ENCODE measurements around the gene ZNF598. TPM values are rescaled to one million over a fixed set of nuclear protein-coding genes. Genes with fewer than 3 reads are reported as not detected.
A peak's percentile ranks its signal among the peaks of the same experiment; 100 is the strongest.

Gene ZNF598
- total and polyA plus RNA-seq, 4 donors = 2.7 to 28.4 (median 16.2) TPM

DNA sequence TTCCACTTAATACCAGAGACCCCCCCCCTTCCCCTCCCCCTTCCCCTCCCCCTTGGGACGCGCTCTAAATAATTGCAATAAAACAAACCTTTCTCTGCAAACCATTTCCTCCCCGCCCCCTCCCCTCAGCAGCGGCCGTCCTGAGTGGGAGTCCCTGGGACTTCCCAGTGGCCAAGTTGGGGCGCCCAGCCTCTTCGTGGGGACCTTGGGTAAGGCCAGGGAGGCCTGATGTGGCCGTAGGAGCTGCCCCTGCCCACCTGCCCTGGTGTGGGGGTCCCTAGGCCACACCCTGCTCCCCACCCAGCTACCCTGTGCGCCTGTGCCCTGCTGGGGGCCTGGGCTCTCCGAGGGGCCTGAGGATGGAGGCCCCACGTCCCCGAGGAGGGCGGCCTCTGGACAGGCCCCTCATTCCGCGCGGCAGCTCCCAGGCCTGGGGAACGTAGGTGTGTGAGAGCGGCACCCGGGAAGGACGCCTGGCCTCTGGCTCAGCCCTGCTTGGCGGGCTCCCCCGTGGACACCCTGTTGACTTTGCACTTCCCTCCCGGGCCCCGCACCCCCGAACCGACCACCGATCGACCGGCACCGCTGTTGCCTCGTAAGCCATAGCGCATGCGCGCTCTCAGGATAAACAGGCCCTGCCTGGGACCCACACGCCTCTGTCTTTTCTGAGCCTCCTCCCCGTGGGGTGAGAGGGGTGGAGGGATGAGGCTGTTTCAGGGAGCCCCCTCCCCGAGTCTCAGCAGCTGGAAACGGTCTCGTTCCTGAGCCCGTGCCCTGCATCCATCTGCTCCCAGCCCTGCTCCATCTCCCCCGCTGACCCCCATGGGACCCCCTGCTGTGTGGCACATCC, 29.0 kb upstream of the ZNF598 start:
- WGBS = 20% methylated on average over 41 of the region's 41 CpGs
- DNase-seq (ENCODE audit: low spot score) = no peak
- Histone ChIP-seq H3K4me1 (ENCODE audit: control insufficient read depth in 4 of 4, insufficient read depth in 4 of 4, low read length in 3 of 4) (peaks cover 30 to 85% (median 58%) of the 10 kb centered on the region in 4 donors), H3K9ac (ENCODE audit: low read depth in 1 of 2, low read length in 2 of 2) (peak overlapping the region in 1 of 2 donors; percentile 14), H3K27ac (ENCODE audit: low read depth in 1 of 2, low read length in 2 of 2) (peak overlapping the region; percentile 95 to 98), H3K27me3 (ENCODE audit: control insufficient read depth in 4 of 4, insufficient read depth in 4 of 4, low read length in 3 of 4) (no peaks in the 10 kb centered on the region), H3K4me3 (ENCODE audit: low read depth in 1 of 3, low read length in 3 of 3) (peak overlapping the region; percentile 21 to 82 (median 69)), H3K36me3 (ENCODE audit: control insufficient read depth in 4 of 4, insufficient read depth in 3 of 4, low read depth in 1 of 4, low read length in 3 of 4) (peaks cover 0 to 2% (median 0%) of the 10 kb centered on the region in 4 donors), H3K9me3 (ENCODE audit: control insufficient read depth in 4 of 4, low read length in 3 of 4) (no peaks in the 10 kb centered on the region)
- TF ChIP-seq RXRA (IDR thresholded peaks at IDR 0.05) (no peak), JUND (IDR thresholded peaks at IDR 0.05) (no peak), GABPA (IDR thresholded peaks at IDR 0.05 in 1 of 2, conservative IDR thresholded peaks at IDR 0.05 in 1 of 2) (no peak), YY1 (IDR thresholded peaks at IDR 0.05) (no peak), SP1 (IDR thresholded peaks at IDR 0.05) (no peak), HNF4G (IDR thresholded peaks at IDR 0.05) (no peak)
- TF ChIP-seq, protein P1, sequence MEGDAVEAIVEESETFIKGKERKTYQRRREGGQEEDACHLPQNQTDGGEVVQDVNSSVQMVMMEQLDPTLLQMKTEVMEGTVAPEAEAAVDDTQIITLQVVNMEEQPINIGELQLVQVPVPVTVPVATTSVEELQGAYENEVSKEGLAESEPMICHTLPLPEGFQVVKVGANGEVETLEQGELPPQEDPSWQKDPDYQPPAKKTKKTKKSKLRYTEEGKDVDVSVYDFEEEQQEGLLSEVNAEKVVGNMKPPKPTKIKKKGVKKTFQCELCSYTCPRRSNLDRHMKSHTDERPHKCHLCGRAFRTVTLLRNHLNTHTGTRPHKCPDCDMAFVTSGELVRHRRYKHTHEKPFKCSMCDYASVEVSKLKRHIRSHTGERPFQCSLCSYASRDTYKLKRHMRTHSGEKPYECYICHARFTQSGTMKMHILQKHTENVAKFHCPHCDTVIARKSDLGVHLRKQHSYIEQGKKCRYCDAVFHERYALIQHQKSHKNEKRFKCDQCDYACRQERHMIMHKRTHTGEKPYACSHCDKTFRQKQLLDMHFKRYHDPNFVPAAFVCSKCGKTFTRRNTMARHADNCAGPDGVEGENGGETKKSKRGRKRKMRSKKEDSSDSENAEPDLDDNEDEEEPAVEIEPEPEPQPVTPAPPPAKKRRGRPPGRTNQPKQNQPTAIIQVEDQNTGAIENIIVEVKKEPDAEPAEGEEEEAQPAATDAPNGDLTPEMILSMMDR (IDR thresholded peaks at IDR 0.05; ENCODE audit: low read depth, low read length, missing input control) = no peak
- TF ChIP-seq, protein P2, sequence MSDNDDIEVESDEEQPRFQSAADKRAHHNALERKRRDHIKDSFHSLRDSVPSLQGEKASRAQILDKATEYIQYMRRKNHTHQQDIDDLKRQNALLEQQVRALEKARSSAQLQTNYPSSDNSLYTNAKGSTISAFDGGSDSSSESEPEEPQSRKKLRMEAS (IDR thresholded peaks at IDR 0.05) = no peak

DNA sequence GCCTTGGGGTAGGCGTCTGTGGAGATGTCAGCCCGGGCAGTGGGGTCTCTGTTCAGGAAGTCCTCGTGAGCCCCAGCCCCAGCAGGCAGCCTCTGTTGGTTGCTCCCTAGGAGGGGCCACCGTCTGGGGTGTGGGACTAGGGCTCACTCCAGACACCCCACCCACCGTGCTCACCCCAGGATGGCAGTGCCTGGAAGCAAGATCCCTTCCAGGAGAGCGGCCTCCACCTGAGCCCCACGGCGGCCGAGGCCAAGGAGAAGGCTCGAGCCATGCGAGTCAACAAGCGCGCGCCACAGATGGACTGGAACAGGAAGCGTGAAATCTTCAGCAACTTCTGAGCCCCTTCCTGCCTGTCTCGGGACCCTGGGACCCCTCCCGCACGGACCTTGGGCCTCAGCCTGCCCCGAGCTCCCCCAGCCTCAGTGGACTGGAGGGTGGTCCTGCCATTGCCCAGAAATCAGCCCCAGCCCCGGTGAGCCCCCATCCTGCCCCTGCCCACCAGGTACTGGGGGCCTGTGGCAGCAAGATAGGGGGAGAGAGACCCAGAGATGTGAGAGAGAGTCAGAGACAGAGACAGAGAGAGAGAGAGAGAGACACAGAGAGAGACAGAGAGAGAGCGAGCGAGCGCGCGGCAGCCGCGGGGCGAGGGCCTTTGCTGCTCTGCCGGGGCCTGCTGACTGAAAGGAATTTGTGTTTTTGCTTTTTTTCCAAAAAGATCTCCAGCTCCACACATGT, 28.2 kb upstream of the ZNF598 start:
- Histone ChIP-seq H3K27ac (ENCODE audit: low read depth in 1 of 2, low read length in 2 of 2) (peak overlapping the region; percentile 91 to 98), H3K27me3 (ENCODE audit: control insufficient read depth in 4 of 4, insufficient read depth in 4 of 4, low read length in 3 of 4) (no peaks in the 10 kb centered on the region), H3K9ac (ENCODE audit: low read depth in 1 of 2, low read length in 2 of 2) (peak overlapping the region; percentile 4 to 72), H3K9me3 (ENCODE audit: control insufficient read depth in 4 of 4, low read length in 3 of 4) (no peaks in the 10 kb centered on the region), H3K36me3 (ENCODE audit: control insufficient read depth in 4 of 4, insufficient read depth in 3 of 4, low read depth in 1 of 4, low read length in 3 of 4) (peaks cover 0 to 2% (median 0%) of the 10 kb centered on the region in 4 donors), H3K4me3 (ENCODE audit: low read depth in 1 of 3, low read length in 3 of 3) (peak overlapping the region; percentile 48 to 82 (median 69)), H3K4me1 (ENCODE audit: control insufficient read depth in 4 of 4, insufficient read depth in 4 of 4, low read length in 3 of 4) (peaks cover 32 to 84% (median 59%) of the 10 kb centered on the region in 4 donors)
- 35% methylated on average over 29 of the region's 29 CpGs for WGBS
- TF ChIP-seq, protein P1 (IDR thresholded peaks at IDR 0.05; ENCODE audit: low read depth, low read length, missing input control) = no peak
- TF ChIP-seq, protein P3, sequence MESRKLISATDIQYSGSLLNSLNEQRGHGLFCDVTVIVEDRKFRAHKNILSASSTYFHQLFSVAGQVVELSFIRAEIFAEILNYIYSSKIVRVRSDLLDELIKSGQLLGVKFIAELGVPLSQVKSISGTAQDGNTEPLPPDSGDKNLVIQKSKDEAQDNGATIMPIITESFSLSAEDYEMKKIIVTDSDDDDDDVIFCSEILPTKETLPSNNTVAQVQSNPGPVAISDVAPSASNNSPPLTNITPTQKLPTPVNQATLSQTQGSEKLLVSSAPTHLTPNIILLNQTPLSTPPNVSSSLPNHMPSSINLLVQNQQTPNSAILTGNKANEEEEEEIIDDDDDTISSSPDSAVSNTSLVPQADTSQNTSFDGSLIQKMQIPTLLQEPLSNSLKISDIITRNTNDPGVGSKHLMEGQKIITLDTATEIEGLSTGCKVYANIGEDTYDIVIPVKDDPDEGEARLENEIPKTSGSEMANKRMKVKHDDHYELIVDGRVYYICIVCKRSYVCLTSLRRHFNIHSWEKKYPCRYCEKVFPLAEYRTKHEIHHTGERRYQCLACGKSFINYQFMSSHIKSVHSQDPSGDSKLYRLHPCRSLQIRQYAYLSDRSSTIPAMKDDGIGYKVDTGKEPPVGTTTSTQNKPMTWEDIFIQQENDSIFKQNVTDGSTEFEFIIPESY (IDR thresholded peaks at IDR 0.05) = no peak
- TF ChIP-seq, protein P4, sequence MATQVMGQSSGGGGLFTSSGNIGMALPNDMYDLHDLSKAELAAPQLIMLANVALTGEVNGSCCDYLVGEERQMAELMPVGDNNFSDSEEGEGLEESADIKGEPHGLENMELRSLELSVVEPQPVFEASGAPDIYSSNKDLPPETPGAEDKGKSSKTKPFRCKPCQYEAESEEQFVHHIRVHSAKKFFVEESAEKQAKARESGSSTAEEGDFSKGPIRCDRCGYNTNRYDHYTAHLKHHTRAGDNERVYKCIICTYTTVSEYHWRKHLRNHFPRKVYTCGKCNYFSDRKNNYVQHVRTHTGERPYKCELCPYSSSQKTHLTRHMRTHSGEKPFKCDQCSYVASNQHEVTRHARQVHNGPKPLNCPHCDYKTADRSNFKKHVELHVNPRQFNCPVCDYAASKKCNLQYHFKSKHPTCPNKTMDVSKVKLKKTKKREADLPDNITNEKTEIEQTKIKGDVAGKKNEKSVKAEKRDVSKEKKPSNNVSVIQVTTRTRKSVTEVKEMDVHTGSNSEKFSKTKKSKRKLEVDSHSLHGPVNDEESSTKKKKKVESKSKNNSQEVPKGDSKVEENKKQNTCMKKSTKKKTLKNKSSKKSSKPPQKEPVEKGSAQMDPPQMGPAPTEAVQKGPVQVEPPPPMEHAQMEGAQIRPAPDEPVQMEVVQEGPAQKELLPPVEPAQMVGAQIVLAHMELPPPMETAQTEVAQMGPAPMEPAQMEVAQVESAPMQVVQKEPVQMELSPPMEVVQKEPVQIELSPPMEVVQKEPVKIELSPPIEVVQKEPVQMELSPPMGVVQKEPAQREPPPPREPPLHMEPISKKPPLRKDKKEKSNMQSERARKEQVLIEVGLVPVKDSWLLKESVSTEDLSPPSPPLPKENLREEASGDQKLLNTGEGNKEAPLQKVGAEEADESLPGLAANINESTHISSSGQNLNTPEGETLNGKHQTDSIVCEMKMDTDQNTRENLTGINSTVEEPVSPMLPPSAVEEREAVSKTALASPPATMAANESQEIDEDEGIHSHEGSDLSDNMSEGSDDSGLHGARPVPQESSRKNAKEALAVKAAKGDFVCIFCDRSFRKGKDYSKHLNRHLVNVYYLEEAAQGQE (IDR thresholded peaks at IDR 0.05) = no peak
- TF ChIP-seq JUND (IDR thresholded peaks at IDR 0.05) (no peak), RXRA (IDR thresholded peaks at IDR 0.05) (no peak), SP1 (IDR thresholded peaks at IDR 0.05) (no peak), TAF1 (conservative IDR thresholded peaks at IDR 0.05) (no peak), EGR1 (IDR thresholded peaks at IDR 0.05; ENCODE audit: low read depth in 2 of 2) (no peak), RAD21 (IDR thresholded peaks at IDR 0.05) (no peak), NR2F2 (IDR thresholded peaks at IDR 0.05) (no peak), FOXA2 (IDR thresholded peaks at IDR 0.05) (no peak), HNF4G (IDR thresholded peaks at IDR 0.05) (no peak), GABPA (IDR thresholded peaks at IDR 0.05 in 1 of 2, conservative IDR thresholded peaks at IDR 0.05 in 1 of 2) (no peak), FOXA1 (IDR thresholded peaks at IDR 0.05) (no peak), YY1 (IDR thresholded peaks at IDR 0.05) (no peak), HNF4A (conservative IDR thresholded peaks at IDR 0.05) (no peak)
- TF ChIP-seq, protein P2 (IDR thresholded peaks at IDR 0.05) = no peak
- TF ChIP-seq, protein P5, sequence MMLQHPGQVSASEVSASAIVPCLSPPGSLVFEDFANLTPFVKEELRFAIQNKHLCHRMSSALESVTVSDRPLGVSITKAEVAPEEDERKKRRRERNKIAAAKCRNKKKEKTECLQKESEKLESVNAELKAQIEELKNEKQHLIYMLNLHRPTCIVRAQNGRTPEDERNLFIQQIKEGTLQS (IDR thresholded peaks at IDR 0.05) = no peak
- DNase-seq (ENCODE audit: low spot score) = no peak
